OCI-LY7 (cell line): Measurements from ENCODE around the gene NANP.

Source experiments
- CTCF ChIP-seq: fragments of 200-600 bp; sonication (generic); conservative IDR thresholded peaks from 2 replicates; pipeline ENCODE4 v1.5.1; 2014; ENCODE audit warnings: mild to moderate bottlenecking, antibody characterized with exemption, low read length, moderate library complexity, mixed read lengths
- EZH2phosphoT487 ChIP-seq: fragments of 200-600 bp; sonication (generic); IDR thresholded peaks from 2 replicates; pipeline ENCODE4 v1.6.1; 2018; ENCODE audit warnings: low read depth, borderline replicate concordance, mild to moderate bottlenecking, mixed run types, antibody characterized with exemption, low read length, moderate library complexity, mixed read lengths

DNA sequence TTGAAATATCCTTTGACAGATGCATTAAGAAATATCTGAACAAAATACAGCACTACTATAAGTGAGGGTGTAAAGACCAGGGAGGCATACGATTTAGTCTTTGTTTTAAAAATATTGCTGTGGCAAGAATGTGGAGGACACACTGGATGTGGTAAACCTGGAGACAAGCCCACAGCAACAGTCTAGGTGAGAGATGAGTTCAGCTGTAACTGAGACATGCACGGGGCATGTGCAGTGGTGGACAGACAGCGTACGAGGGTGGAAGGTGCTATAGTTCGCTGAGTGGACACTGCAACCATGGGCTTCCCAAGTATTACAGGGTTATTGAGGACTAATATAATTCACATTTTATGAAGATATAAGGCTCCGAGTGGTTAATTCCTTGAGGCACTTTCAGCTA is 1.8 kb downstream of the NANP start:
- TF ChIP-seq EZH2phosphoT487 (no peak), CTCF (no peak)
